NCI-H526 (cell line): ENCODE data around the gene CAP2.
"Not testable (repeated sequence)": the region's sequence is repeated elsewhere in the genome, so short reads cannot be mapped to it uniquely, and the experiment has no call there.

ENCODE experiments used
- DNase-seq, 2 experiments: peaks; one replicate each; lab custom pipeline; 2025; lab: John Stamatoyannopoulos, UW

Gene CAP2

GRCh38 chr6:17583811-17584210 is 190.4 kb downstream of the CAP2 start:
- no peak for DNase-seq

GRCh38 chr6:17584241-17584803 is 190.9 kb downstream of the CAP2 start:
- peak; percentile 48 to 77 for DNase-seq

- peak in 1 of 2 experiments; percentile 41 for DNase-seq
These were observed 192.5 kb downstream of the CAP2 start for GRCh38 chr6:17585766-17586490.

- DNase-seq: not testable (repeated sequence)
These were observed 193.2 kb downstream of the CAP2 start for GRCh38 chr6:17586623-17587022.

- DNase-seq: no peak
These were observed 194.6 kb downstream of the CAP2 start for GRCh38 chr6:17588011-17588410.

GRCh38 chr6:17589406-17590096 is 196.2 kb downstream of the CAP2 start:
- DNase-seq: peak in 1 of 2 experiments; percentile 19

GRCh38 chr6:17591287-17591686 is 197.9 kb downstream of the CAP2 start:
- no peak for DNase-seq

- DNase-seq: no peak
These were observed 199.9 kb downstream of the CAP2 start for GRCh38 chr6:17593246-17593645.

DNA sequence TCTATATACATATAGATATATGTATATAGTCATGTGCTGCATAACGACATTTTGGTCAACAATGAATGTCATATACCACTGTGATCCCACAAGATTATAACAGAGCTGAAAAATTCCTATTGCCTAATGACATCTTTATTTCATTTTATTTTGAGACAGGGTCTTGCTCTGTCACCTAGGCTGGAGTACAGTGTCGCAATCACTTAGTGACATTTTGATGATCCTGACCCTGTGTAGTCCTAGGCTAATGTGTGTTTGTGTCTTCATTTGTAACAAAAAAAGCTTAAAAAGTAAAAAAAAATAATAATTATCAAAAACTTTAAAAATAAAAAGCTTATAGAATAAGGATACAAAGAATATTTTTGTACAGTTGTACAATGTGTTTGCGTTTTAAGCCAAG is 202.7 kb downstream of the CAP2 start:
- DNase-seq: no peak

DNA sequence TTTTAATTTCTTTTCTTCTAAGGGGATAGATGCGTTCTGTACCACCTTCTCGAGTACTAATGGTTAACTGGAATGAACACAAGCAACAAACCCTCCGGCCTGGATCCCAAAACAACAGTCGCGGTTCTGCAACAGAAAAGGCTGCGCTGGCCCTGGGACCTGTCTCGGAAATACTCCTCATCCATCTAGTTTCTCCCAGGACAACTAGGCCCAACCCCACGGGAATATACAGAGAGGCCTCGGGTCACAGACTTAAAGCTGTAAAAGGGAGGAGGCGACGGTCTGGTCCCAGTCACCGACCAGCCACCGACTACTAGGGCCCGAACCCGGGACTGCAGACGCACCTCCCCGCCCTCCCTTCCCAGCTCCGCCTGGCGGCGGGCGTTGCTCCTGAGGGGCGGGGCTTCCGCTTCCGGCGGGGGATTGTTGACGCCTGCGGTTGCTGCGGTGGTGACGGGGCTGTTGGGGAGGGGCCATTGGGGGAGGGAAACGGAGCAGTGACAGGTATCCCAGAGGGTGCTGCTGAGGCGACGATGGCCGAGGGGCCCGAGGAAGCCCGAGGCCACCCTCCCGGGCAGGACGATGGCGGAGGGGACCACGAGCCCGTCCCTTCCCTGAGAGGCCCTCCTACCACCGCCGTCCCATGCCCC is 206.6 kb downstream of the CAP2 start, which contains the start of gene FAM8A1:
TSS of gene FAM8A1 (plus strand) at position 426 of the 650 bp plus-strand sequence. CDS start at position 534, 108 bp downstream.
- peak; percentile 83 to 97 for DNase-seq

- peak; percentile 52 to 80 for DNase-seq
These were observed 207.4 kb downstream of the CAP2 start for GRCh38 chr6:17600527-17601385.

GRCh38 chr6:17601386-17601703 is 207.9 kb downstream of the CAP2 start:
- no peak for DNase-seq

DNA sequence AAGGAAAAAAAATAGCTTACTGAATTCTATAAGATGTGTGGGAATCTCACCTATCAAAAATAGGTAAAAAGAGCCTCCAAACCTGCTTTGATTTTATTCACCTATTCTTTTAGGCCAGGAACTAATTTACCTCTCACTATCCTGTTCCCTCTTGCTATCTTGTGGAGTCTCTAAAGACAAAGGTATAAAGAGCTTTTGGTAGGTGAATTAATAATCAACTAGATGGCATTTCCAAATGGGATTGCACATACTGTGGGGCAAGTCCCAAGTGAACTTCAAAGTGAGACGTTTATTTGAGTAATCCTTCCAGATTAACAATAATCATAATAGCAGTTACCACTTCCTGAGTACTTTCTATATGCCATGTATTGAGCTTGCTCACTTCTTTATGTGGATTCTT is 209.5 kb downstream of the CAP2 start:
- no peak for DNase-seq

DNA sequence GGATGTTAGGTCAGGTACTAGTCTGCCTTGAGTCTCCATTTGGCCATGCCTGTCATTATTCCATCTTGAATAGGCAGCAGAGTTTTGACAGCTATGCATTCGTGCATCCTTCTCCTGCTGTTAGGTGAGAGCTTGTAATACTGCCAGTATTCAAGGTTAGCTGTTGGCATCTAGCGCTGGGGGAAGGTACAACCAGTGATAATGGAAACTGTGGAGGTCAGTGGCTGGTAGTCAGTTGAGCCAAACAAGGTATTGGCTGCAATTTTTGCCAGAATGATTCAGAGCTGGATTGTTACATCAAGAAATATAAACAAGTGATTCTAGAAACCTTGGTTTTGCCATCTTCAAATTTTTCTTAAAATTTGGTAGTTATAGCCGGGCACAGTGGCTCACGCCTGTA is 213.2 kb downstream of the CAP2 start:
- no peak for DNase-seq
